Measurements from ENCODE around the gene ARF5. TPM values are rescaled to one million over a fixed set of nuclear protein-coding genes. Genes with fewer than 3 reads are reported as not detected.

Gene ARF5
- total RNA-seq, 1 donor from 2014 or later = 189 TPM

DNA sequence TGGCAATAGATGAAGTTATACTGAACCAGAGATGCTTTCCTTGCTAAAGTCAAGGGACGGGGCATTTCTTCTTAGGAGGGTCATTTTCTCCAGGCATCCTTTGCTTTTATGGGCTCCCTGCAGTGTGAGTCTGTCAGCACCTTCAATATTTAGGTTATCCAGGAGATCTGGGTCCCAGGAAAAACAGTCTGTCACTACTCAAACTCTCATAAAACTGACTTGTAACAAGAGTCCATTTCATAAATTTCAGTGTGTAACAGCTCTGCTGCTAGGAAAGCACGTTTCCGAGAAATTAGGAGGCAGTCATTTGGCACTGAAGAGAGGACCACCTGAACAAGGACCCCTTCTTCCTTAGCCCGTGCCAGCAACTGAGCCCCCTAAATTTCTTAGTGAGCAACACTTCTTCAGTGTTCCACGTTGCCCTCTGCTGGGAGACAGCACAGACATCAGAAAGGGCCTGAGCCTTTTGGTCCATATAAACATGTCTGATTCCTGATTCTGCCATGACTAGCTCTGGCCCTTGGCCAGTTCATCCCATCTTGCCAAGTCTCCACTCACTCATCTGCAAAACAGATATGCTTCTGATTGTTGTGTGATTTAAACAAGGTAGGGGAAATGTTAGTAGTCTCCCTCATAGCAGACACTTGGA lies 10.1 kb upstream of the ARF5 start:
- no peaks in the 10 kb centered on the region for H3K27me3 Mint-ChIP-seq
- H3K4me1 Mint-ChIP-seq (ENCODE audit: unreplicated experiment) = peaks cover 10% of the 10 kb centered on the region

DNA sequence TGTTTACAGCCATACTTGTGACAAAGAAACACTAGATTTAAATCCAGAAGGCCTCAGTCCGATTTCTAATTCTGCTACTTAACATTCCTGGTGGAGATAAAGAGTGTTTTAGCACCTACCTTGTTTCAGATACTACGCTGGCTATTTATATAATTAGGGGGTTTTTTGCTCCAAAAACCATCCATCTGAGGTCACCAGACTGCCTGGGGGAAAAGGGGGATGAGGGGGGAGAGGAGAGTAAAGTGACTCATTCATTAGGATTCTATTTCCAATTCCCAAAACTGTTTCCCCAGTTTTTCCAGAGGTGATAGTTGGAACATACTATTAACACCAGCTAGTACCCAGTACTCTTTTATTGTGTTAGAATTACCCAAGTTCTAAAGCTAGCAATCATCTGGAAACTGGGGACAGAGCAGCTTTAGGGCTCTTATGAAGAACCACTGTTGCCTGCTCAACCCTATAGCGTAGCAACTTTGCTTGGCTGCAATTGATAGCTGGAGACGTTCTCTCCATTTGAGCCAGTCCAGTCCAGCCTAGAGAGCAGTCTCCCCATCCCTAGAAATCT lies 9.4 kb upstream of the ARF5 start:
- Mint-ChIP-seq H3K27me3 (no peaks in the 10 kb centered on the region), H3K4me3 (no peak overlapping the region), H3K4me1 (ENCODE audit: unreplicated experiment) (peaks cover 16% of the 10 kb centered on the region), H3K9me3 (no peaks in the 10 kb centered on the region), H3K36me3 (peaks cover 19% of the 10 kb centered on the region), H3K27ac (no peak overlapping the region)
- no peak for DNase-seq (ENCODE audit: extremely low spot score, unreplicated experiment)
- TF ChIP-seq, protein P1, sequence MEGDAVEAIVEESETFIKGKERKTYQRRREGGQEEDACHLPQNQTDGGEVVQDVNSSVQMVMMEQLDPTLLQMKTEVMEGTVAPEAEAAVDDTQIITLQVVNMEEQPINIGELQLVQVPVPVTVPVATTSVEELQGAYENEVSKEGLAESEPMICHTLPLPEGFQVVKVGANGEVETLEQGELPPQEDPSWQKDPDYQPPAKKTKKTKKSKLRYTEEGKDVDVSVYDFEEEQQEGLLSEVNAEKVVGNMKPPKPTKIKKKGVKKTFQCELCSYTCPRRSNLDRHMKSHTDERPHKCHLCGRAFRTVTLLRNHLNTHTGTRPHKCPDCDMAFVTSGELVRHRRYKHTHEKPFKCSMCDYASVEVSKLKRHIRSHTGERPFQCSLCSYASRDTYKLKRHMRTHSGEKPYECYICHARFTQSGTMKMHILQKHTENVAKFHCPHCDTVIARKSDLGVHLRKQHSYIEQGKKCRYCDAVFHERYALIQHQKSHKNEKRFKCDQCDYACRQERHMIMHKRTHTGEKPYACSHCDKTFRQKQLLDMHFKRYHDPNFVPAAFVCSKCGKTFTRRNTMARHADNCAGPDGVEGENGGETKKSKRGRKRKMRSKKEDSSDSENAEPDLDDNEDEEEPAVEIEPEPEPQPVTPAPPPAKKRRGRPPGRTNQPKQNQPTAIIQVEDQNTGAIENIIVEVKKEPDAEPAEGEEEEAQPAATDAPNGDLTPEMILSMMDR (conservative IDR thresholded peaks at IDR 0.05) = no peak

More for the DNA sequence above, 10.1 kb upstream of the ARF5 start:
- TF ChIP-seq, protein P1 (conservative IDR thresholded peaks at IDR 0.05) = no peak
- no peak overlapping the region for H3K27ac Mint-ChIP-seq
- H3K4me3 Mint-ChIP-seq = no peak overlapping the region
- no peaks in the 10 kb centered on the region for H3K9me3 Mint-ChIP-seq
- no peak for DNase-seq (ENCODE audit: extremely low spot score, unreplicated experiment)
- H3K36me3 Mint-ChIP-seq = peaks cover 17% of the 10 kb centered on the region

DNA sequence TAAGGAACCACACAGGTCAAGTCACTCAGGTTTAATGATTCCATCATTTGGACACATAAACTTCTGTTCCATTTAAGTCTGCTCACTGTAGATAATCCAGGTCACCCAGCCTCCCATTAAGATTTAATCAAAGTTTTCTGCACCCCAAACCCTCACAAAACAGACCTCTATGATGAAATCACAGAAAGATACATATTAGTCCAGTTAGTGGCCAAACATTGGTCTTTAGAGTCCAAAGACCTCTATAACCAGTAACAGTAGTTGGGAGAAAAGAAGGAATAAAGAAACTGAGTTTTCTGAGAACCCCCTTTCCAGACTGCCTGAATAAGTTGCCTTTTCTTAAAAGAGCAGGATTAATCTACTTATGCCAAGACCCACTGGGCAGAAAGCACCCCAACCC lies 7.6 kb upstream of the ARF5 start:
- Mint-ChIP-seq H3K4me3 (no peak overlapping the region), H3K36me3 (peaks cover 19% of the 10 kb centered on the region), H3K27me3 (no peaks in the 10 kb centered on the region), H3K27ac (no peak overlapping the region), H3K4me1 (ENCODE audit: unreplicated experiment) (peaks cover 27% of the 10 kb centered on the region), H3K9me3 (no peaks in the 10 kb centered on the region)
- no peak for DNase-seq (ENCODE audit: extremely low spot score, unreplicated experiment)
- TF ChIP-seq, protein P1 (conservative IDR thresholded peaks at IDR 0.05) = no peak

DNA sequence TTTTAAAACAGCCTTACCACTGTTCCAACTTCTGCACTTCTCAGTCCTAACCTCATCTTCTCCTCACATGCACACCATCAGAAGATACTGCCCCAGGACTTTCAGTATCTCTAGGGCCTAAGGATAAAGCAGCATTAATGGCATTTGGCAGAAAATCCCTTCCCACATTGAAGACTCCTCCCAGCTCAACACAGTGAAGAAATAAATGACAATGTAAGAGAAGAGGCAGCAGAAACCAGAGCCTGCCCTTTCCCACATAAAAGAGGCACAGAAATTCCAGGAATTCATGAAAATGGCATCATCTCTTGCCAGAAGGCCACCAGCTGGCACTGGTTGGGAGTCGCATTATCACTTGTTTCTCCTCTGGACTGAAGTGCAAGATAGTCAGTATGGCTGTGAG lies 6.5 kb upstream of the ARF5 start:
- H3K36me3 Mint-ChIP-seq = peaks cover 17% of the 10 kb centered on the region
- no peaks in the 10 kb centered on the region for H3K9me3 Mint-ChIP-seq
- H3K4me1 Mint-ChIP-seq (ENCODE audit: unreplicated experiment) = peaks cover 27% of the 10 kb centered on the region
- no peak for DNase-seq (ENCODE audit: extremely low spot score, unreplicated experiment)
- TF ChIP-seq, protein P1 (conservative IDR thresholded peaks at IDR 0.05) = no peak
- no peak overlapping the region for H3K27ac Mint-ChIP-seq
- H3K27me3 Mint-ChIP-seq = no peaks in the 10 kb centered on the region
- peak overlapping the region; percentile 2 for H3K4me3 Mint-ChIP-seq

DNA sequence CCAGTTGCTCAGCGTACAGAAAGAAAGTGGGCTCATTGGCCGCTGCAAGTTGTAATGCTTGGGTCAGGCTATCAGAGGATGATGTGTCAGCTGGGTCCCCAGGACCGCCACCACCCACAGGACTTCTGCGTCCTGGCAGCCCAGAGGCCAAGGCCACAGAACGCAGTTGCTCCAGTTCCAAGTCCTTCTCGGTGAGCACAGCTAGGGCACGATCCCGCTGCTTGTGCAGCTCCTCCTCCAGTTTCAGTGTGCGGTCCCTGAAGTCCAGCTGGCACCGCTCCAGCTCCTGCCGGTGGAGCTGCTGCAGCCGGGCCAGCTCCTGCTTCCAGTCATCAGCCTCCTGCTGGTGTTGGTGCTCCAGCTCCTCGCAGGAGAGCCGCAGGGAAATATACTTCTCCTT lies 5.8 kb upstream of the ARF5 start:
- H3K36me3 Mint-ChIP-seq = peaks cover 13% of the 10 kb centered on the region
- no peaks in the 10 kb centered on the region for H3K27me3 Mint-ChIP-seq
- H3K4me3 Mint-ChIP-seq = no peak overlapping the region
- H3K9me3 Mint-ChIP-seq = no peaks in the 10 kb centered on the region
- TF ChIP-seq, protein P1 (conservative IDR thresholded peaks at IDR 0.05) = no peak
- DNase-seq (ENCODE audit: extremely low spot score, unreplicated experiment) = no peak
- H3K4me1 Mint-ChIP-seq (ENCODE audit: unreplicated experiment) = peaks cover 27% of the 10 kb centered on the region
- H3K27ac Mint-ChIP-seq = no peak overlapping the region
